C4-2B (cell line): Measurements from ENCODE around the gene ADI1.

ENCODE experiments used
- H3K27ac ChIP-seq: fragments of 450-650 bp; 2 replicates; pipeline ENCODE4 v1.5.1; 2017
- CTCF ChIP-seq: fragments of 450-650 bp; conservative IDR thresholded peaks from 2 replicates; pipeline ENCODE4 v1.5.1; 2017; ENCODE audit warnings: mild to moderate bottlenecking
- ZFX ChIP-seq: fragments of 450-650 bp; IDR thresholded peaks from 2 replicates; pipeline ENCODE4 v1.6.1; 2017

The ADI1 gene

GRCh38 chr2:3486047-3487027 lies 33.0 kb downstream of the ADI1 start:
- H3K27ac ChIP-seq = no peak overlapping the region
- no peak for TF ChIP-seq ZFX
- TF ChIP-seq CTCF = no peak

DNA sequence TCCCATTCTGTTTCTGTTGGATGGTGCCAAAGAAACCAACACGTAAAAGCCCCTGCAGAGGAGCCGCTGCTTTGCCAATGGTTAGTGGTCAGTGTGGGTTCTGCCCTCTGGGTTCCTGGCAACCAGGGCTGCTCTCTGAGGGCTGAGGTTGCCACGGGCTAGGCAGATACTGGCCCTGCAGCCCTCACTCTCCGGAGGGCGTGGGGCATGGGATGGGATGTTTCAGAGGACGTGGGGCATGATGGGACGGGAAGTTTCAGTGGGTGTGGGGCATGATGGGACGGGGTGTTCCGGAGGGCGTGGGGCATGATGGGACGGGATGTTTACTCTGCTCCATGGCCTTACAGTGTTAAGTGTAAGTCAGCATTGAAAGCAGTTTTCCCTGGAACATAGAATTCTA lies 34.2 kb downstream of the ADI1 start:
- H3K27ac ChIP-seq = no peak overlapping the region
- TF ChIP-seq CTCF (no peak), ZFX (no peak)

GRCh38 chr2:3483986-3484960 lies 35.1 kb downstream of the ADI1 start:
- TF ChIP-seq ZFX (no peak), CTCF (no peak)
- H3K27ac ChIP-seq = peak overlapping the region; percentile 63

DNA sequence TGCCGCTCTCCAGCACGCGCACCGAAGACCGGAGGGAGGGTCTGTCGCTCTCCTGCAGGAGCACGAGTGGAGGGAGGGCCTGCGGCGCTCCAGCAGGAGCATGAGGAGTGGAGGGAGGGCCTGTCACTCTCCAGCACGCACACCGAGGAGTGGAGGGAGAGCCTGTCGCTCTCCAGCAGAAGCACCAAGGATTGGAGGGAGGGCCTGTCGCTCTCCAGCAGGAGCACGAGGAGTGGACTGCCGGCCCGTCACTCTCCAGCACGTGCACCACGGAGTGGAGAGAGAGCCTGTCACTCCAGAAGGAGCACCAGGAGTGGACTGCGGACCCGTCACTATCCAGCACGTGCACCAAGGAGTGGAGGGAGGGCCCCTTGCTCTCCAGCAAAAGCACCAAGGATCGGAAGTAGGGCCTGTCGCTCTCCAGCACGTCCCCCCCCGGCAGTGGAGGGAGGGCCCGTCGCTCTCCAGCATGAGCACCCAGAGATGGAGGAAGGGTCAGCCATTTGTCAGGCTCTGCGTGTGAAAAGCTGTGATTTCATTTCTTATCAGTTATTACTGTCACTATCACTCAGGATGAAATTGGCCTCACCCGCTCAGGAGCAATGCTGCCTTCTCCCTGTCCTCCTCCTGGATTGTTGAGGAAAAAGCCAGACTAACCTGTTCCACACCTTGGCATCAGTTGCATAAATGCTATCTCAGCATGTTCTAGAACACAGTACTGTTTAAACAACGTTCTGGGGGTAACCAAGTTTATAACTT lies 35.9 kb downstream of the ADI1 start:
- TF ChIP-seq ZFX (no peak), CTCF (no peak)
- peak overlapping the region; percentile 63 for H3K27ac ChIP-seq

DNA sequence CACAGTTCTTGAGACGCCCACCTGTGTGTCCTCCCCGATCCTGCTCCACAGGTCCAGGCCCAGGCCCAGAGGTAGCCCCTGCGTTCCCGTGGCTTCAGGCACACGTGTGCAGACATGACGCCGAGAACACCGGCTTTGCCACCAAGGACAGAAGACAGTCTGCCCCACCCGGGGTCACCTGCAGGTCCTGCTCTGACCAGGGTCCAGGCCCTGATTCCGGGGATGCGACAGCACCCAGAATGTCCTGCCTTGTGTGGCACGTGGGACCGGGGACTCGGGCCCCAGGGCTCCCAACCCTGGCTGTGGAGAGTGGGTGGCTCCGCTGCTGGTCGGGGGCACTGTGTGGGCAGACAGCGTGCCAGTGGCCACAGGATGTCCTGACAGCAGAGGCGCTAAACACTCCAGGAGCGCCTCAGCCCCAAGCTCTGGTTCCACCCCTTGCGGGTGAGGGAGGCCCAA lies 36.9 kb downstream of the ADI1 start:
- no peak for TF ChIP-seq ZFX
- no peak for TF ChIP-seq CTCF
- H3K27ac ChIP-seq = peak overlapping the region; percentile 63

DNA sequence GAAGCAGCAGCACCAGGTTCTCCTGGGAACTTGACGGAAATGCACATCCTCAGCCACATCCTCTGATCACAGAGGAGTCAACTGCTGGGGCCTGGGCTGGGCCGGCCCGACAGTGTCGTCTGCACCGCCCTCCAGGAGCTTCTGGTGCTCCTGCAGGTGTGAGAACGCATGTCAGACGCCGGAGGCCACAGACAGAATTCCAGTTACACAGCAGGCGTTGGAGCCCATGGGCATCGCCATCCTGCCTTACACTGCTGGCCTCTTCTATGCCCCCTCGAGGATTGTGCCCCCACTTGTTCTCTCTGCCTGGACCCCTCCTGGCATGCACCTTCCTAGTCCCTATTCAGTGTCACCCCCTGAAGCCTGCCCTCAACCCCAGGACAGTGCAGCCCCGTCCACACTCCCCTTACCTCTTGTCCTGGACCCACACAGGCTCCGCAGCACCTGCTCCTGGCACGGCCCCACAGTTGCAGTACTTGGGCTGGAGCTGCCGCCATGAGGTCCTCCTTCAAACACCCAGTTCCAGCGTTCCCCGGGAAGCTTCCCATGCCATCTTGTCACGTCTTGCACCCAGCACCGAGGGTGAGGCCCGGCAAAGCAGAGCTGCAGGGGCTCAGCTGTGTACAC lies 37.5 kb downstream of the ADI1 start:
- H3K27ac ChIP-seq = peak overlapping the region; percentile 63; the same call in 1 of the 2 replicates
- TF ChIP-seq ZFX = no peak
- TF ChIP-seq CTCF = no peak
